ENCODE measurements around the gene THAP5. TPM values are rescaled to one million over a fixed set of nuclear protein-coding genes. Genes with fewer than 3 reads are reported as not detected.

Gene THAP5
- total RNA-seq, 1 experiment from 2014 or later = 39.4 TPM

DNA sequence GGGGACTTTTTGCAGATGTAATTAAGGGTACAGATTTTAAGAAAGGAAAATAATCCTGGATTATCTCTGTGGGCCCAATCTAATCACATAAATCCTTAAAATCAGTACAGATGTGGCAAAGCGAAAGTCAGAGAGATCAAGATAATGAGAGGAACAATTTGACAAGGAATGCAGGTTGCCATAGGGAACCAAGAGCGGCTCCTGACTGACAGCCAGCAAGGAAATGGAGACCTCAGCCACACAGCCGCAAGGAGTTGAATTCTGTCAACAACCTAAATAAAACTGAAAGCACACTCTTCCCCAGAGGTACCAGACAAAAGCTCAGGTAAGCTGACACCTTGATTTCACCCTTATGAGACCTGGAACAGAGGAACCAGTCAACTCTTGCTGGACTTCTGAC, 40.2 kb downstream of the THAP5 start:
- no peak for TF ChIP-seq EZH2 (IDR thresholded peaks at IDR 0.05; ENCODE audit: borderline replicate concordance, low read depth, low read length, poor library complexity, severe bottlenecking)
- TF ChIP-seq, protein P1, sequence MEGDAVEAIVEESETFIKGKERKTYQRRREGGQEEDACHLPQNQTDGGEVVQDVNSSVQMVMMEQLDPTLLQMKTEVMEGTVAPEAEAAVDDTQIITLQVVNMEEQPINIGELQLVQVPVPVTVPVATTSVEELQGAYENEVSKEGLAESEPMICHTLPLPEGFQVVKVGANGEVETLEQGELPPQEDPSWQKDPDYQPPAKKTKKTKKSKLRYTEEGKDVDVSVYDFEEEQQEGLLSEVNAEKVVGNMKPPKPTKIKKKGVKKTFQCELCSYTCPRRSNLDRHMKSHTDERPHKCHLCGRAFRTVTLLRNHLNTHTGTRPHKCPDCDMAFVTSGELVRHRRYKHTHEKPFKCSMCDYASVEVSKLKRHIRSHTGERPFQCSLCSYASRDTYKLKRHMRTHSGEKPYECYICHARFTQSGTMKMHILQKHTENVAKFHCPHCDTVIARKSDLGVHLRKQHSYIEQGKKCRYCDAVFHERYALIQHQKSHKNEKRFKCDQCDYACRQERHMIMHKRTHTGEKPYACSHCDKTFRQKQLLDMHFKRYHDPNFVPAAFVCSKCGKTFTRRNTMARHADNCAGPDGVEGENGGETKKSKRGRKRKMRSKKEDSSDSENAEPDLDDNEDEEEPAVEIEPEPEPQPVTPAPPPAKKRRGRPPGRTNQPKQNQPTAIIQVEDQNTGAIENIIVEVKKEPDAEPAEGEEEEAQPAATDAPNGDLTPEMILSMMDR (conservative IDR thresholded peaks at IDR 0.05; ENCODE audit: low read depth, low read length) = no peak
- peaks cover 7% of the 10 kb centered on the region for H3K4me1 ChIP-seq (ENCODE audit: insufficient read depth, low read length, poor library complexity, severe bottlenecking)
- BruUV-seq (replicated peaks) = no TSS peak
- no peak for DNase-seq (ENCODE audit: low spot score)
- H3K27me3 ChIP-seq (replicated peaks; ENCODE audit: insufficient read depth, low read depth, low read length, poor library complexity) = no peaks in the 10 kb centered on the region
- H3K4me3 ChIP-seq (ENCODE audit: low read depth, low read length, poor library complexity, severe bottlenecking) = no peak overlapping the region
- ChIA-PET CTCF (no interaction called here), POLR2A (ENCODE audit: low non-redundant PET) (no interaction called here)
- H3K36me3 ChIP-seq (ENCODE audit: insufficient read depth, low read length, poor library complexity, severe bottlenecking) = no peaks in the 10 kb centered on the region
- intact Hi-C loops (cut with micrococcal nuclease; ENCODE audit: unreplicated experiment) = no loop called here
- H3K27ac ChIP-seq (ENCODE audit: low read depth, low read length, poor library complexity, severe bottlenecking) = no peak overlapping the region
- H3K9me3 ChIP-seq (ENCODE audit: low read depth, low read length, poor library complexity, severe bottlenecking) = no peaks in the 10 kb centered on the region

DNA sequence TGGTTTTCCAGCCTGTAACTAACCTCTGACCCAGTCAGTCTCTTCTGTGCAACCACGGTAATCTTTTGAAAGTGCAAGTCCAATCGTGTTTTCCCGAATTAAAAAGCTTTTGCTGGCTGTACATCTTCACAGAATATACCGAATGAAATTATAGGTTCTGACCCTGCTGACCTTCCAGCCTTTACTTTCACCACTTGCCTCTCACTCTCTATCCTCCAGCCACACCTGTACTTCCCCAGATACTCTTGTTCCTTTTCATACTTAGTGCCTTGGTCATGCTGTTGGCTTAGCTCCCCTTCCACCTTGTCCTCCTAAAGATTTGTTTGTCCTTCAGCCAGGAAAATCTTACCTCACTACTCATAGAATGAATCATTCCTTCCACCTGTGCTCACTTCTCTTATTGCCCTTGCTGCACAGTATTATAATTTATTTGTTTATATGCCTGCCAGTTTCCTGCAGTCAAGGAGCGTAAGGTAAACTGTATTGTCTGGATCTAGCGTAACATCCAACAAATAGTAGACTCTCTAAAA, 41.3 kb downstream of the THAP5 start:
- H3K9me3 ChIP-seq (ENCODE audit: low read depth, low read length, poor library complexity, severe bottlenecking) = no peaks in the 10 kb centered on the region
- POLR2A ChIA-PET (ENCODE audit: low non-redundant PET) = no interaction called here
- CTCF ChIA-PET = no interaction called here
- TF ChIP-seq EZH2 (IDR thresholded peaks at IDR 0.05; ENCODE audit: borderline replicate concordance, low read depth, low read length, poor library complexity, severe bottlenecking) = no peak
- TF ChIP-seq, protein P1 (conservative IDR thresholded peaks at IDR 0.05; ENCODE audit: low read depth, low read length) = no peak
- peaks cover 13% of the 10 kb centered on the region for H3K4me1 ChIP-seq (ENCODE audit: insufficient read depth, low read length, poor library complexity, severe bottlenecking)
- no peak overlapping the region for H3K4me3 ChIP-seq (ENCODE audit: low read depth, low read length, poor library complexity, severe bottlenecking)
- H3K36me3 ChIP-seq (ENCODE audit: insufficient read depth, low read length, poor library complexity, severe bottlenecking) = no peaks in the 10 kb centered on the region
- no peak for DNase-seq (ENCODE audit: low spot score)
- intact Hi-C loops (cut with micrococcal nuclease; ENCODE audit: unreplicated experiment) = no loop called here
- H3K27ac ChIP-seq (ENCODE audit: low read depth, low read length, poor library complexity, severe bottlenecking) = no peak overlapping the region
- H3K27me3 ChIP-seq (replicated peaks; ENCODE audit: insufficient read depth, low read depth, low read length, poor library complexity) = no peaks in the 10 kb centered on the region
- BruUV-seq (replicated peaks) = no TSS peak

DNA sequence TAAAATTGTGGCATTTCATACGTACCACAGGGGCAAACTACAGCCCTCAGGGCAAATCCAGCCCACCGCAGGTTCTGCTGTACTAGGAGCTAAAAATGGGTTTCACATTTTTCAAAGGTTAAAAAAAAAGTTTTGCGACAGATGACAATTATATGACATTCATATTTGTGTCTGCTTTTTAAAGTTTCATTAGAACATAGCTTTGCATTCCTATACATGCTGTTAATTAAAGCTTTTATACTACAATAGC, 42.8 kb downstream of the THAP5 start:
- peak overlapping the region; percentile 94 for H3K27ac ChIP-seq (ENCODE audit: low read depth, low read length, poor library complexity, severe bottlenecking)
- ChIA-PET CTCF (no interaction called here), POLR2A (ENCODE audit: low non-redundant PET) (no interaction called here)
- H3K4me1 ChIP-seq (ENCODE audit: insufficient read depth, low read length, poor library complexity, severe bottlenecking) = peaks cover 13% of the 10 kb centered on the region
- no peaks in the 10 kb centered on the region for H3K36me3 ChIP-seq (ENCODE audit: insufficient read depth, low read length, poor library complexity, severe bottlenecking)
- peak overlapping the region; percentile 82 for H3K4me3 ChIP-seq (ENCODE audit: low read depth, low read length, poor library complexity, severe bottlenecking)
- BruUV-seq (replicated peaks) = TSS peak; percentile 99
- no peaks in the 10 kb centered on the region for H3K9me3 ChIP-seq (ENCODE audit: low read depth, low read length, poor library complexity, severe bottlenecking)
- intact Hi-C loops (cut with micrococcal nuclease; ENCODE audit: unreplicated experiment) = loop anchor here (2.0 kb wide), 1 partner anchor 42 kb away; the partner anchor contains the start of genes DNAJB9 and THAP5
- H3K27me3 ChIP-seq (replicated peaks; ENCODE audit: insufficient read depth, low read depth, low read length, poor library complexity) = no peaks in the 10 kb centered on the region
- no peak for TF ChIP-seq EZH2 (IDR thresholded peaks at IDR 0.05; ENCODE audit: borderline replicate concordance, low read depth, low read length, poor library complexity, severe bottlenecking)
- TF ChIP-seq, protein P1 (conservative IDR thresholded peaks at IDR 0.05; ENCODE audit: low read depth, low read length) = no peak
- DNase-seq (ENCODE audit: low spot score) = no peak
